SK-N-SH treated with all-trans-retinoic acid at 6 μM for 48 hours (cell line): ENCODE data around the gene PPM1H.

ENCODE experiments used
- ATAC-seq: fragments of 200-7000 bp; cut with Tn5 transposase; 3 replicates; pipeline ENCODE4 v1.9.1; 2020; ENCODE audit warnings: mild to moderate bottlenecking, moderate library complexity
- ARNTL ChIP-seq: fragments of 450-650 bp; formaldehyde crosslinking; IDR thresholded peaks from 2 replicates; pipeline ENCODE4 v1.5.0; 2020; ENCODE audit warnings: low read depth, mild to moderate bottlenecking, moderate library complexity, borderline replicate concordance
- BACH2 ChIP-seq: fragments of 250-450 bp; sonication (Bioruptor Pico); IDR thresholded peaks from 2 replicates; pipeline ENCODE4 v1.9.0; 2021; ENCODE audit warnings: mild to moderate bottlenecking, borderline replicate concordance
- CREB5 ChIP-seq: fragments of 250-450 bp; sonication (Bioruptor Pico); IDR thresholded peaks from 2 replicates; pipeline ENCODE4 v1.5.1; 2020; ENCODE audit warnings: low read depth, mild to moderate bottlenecking, moderate library complexity
- CSDC2 ChIP-seq: fragments of 250-450 bp; sonication (Bioruptor Pico); IDR thresholded peaks from 2 replicates; pipeline ENCODE4 v1.5.0; 2020; ENCODE audit warnings: mild to moderate bottlenecking, moderate library complexity
- CSRNP3 ChIP-seq: fragments of 250-450 bp; sonication (Bioruptor Pico); IDR thresholded peaks from 2 replicates; pipeline ENCODE4 v1.5.1; 2021; ENCODE audit warnings: mild to moderate bottlenecking, moderate library complexity
- ESRRG ChIP-seq: fragments of 250-450 bp; sonication (Bioruptor Pico); IDR thresholded peaks from 2 replicates; pipeline ENCODE4 v1.6.1; 2021; ENCODE audit warnings: mild to moderate bottlenecking
- GLIS3 ChIP-seq: fragments of 250-450 bp; sonication (Bioruptor Pico); IDR thresholded peaks from 2 replicates; pipeline ENCODE4 v1.5.0; 2020; ENCODE audit warnings: mild to moderate bottlenecking, moderate library complexity
- ISL1 ChIP-seq: fragments of 250-450 bp; sonication (Bioruptor Pico); IDR thresholded peaks from 2 replicates; pipeline ENCODE4 v2.1.2; 2022; ENCODE audit warnings: mild to moderate bottlenecking, moderate library complexity
- OSR1 ChIP-seq: fragments of 250-450 bp; sonication (Bioruptor Pico); IDR thresholded peaks from 2 replicates; pipeline ENCODE4 v1.8.0; 2022; ENCODE audit warnings: moderate library complexity, mild to moderate bottlenecking, inconsistent platforms
- PATZ1 ChIP-seq: fragments of 250-450 bp; sonication (Bioruptor Pico); IDR thresholded peaks from 2 replicates; pipeline ENCODE4 v1.8.0; 2020; ENCODE audit warnings: mild to moderate bottlenecking, moderate library complexity, borderline replicate concordance
- POU6F1 ChIP-seq: fragments of 250-450 bp; sonication (Bioruptor Pico); IDR thresholded peaks from 2 replicates; pipeline ENCODE4 v1.8.0; 2021; ENCODE audit warnings: low read depth, mild to moderate bottlenecking, moderate library complexity, borderline replicate concordance
- PPARA ChIP-seq: fragments of 250-450 bp; sonication (Bioruptor Pico); IDR thresholded peaks from 2 replicates; pipeline ENCODE4 v1.5.0; 2020; ENCODE audit warnings: mild to moderate bottlenecking, borderline replicate concordance
- RARB ChIP-seq: fragments of 250-450 bp; sonication (Bioruptor Pico); IDR thresholded peaks from 2 replicates; pipeline ENCODE4 v1.8.0; 2021; ENCODE audit warnings: mild to moderate bottlenecking, moderate library complexity
- SNAI2 ChIP-seq: fragments of 250-450 bp; sonication (Bioruptor Pico); IDR thresholded peaks from 2 replicates; pipeline ENCODE4 v1.5.0; 2020; ENCODE audit warnings: mild to moderate bottlenecking, moderate library complexity
- TCF4 ChIP-seq: fragments of 250-450 bp; sonication (Bioruptor Pico); IDR thresholded peaks from 2 replicates; pipeline ENCODE4 v1.8.0; 2021; ENCODE audit warnings: mild to moderate bottlenecking, moderate library complexity, borderline replicate concordance
- TOX ChIP-seq: fragments of 250-450 bp; sonication (Bioruptor Pico); IDR thresholded peaks from 2 replicates; pipeline ENCODE4 v1.8.0; 2021; ENCODE audit warnings: mild to moderate bottlenecking, moderate library complexity, borderline replicate concordance
- TSHZ2 ChIP-seq: fragments of 250-450 bp; sonication (Bioruptor Pico); IDR thresholded peaks from 2 replicates; pipeline ENCODE4 v1.5.0; 2020; ENCODE audit warnings: mild to moderate bottlenecking, moderate library complexity
- ZC3H10 ChIP-seq: fragments of 250-450 bp; sonication (Bioruptor Pico); IDR thresholded peaks from 2 replicates; pipeline ENCODE4 v1.5.1; 2021; ENCODE audit warnings: mild to moderate bottlenecking, moderate library complexity
- ZFP3 ChIP-seq: fragments of 250-450 bp; sonication (Bioruptor Pico); IDR thresholded peaks from 2 replicates; pipeline ENCODE4 v1.5.0; 2020; ENCODE audit warnings: mild to moderate bottlenecking, moderate library complexity
- ZFP30 ChIP-seq: fragments of 450-650 bp; formaldehyde crosslinking; IDR thresholded peaks from 2 replicates; pipeline ENCODE4 v1.5.0; 2022; ENCODE audit warnings: mild to moderate bottlenecking, moderate library complexity
- ZNF565 ChIP-seq: fragments of 450-650 bp; formaldehyde crosslinking; conservative IDR thresholded peaks from 2 replicates; pipeline ENCODE4 v1.5.0; 2020; ENCODE audit warnings: low read depth, mild to moderate bottlenecking, moderate library complexity
- ZNF70 ChIP-seq: fragments of 450-650 bp; formaldehyde crosslinking; IDR thresholded peaks from 2 replicates; pipeline ENCODE4 v1.5.0; 2020; ENCODE audit warnings: mild to moderate bottlenecking, moderate library complexity
- ZNF8 ChIP-seq: fragments of 450-650 bp; formaldehyde crosslinking; IDR thresholded peaks from 2 replicates; pipeline ENCODE4 v1.5.0; 2020; ENCODE audit warnings: mild to moderate bottlenecking, moderate library complexity

PPM1H gene

GRCh38 chr12:62676521-62677307, 258.2 kb downstream of the PPM1H start:
- TF ChIP-seq PPARA (CRISPR knock-in tag) (no peak), CSDC2 (CRISPR knock-in tag) (no peak), TCF4 (CRISPR knock-in tag) (no peak), SNAI2 (no peak), ARNTL (no peak), ZNF8 (no peak), BACH2 (CRISPR knock-in tag) (no peak), ESRRG (CRISPR knock-in tag) (no peak), ZFP3 (no peak), ISL1 (CRISPR knock-in tag) (no peak), TSHZ2 (CRISPR knock-in tag) (no peak), CSRNP3 (CRISPR knock-in tag) (no peak), POU6F1 (CRISPR knock-in tag) (no peak), GLIS3 (CRISPR knock-in tag) (no peak), OSR1 (CRISPR knock-in tag) (no peak), TOX (CRISPR knock-in tag) (no peak), ZFP30 (no peak), CREB5 (CRISPR knock-in tag) (no peak), RARB (CRISPR knock-in tag) (no peak), ZC3H10 (CRISPR knock-in tag) (no peak)
- no peak for ATAC-seq

- no peak for ATAC-seq
- no peak for TF ChIP-seq ARNTL
- TF ChIP-seq ISL1 (CRISPR knock-in tag), result no peak
- TF ChIP-seq BACH2 (CRISPR knock-in tag), result no peak
- TF ChIP-seq TCF4 (CRISPR knock-in tag), result no peak
- TF ChIP-seq POU6F1 (CRISPR knock-in tag), result no peak
- no peak for TF ChIP-seq SNAI2
- TF ChIP-seq ZFP3, result no peak
- no peak for TF ChIP-seq ESRRG (CRISPR knock-in tag)
- no peak for TF ChIP-seq TOX (CRISPR knock-in tag)
- TF ChIP-seq PATZ1 (CRISPR knock-in tag), result no peak
- TF ChIP-seq ZNF70 (CRISPR knock-in tag), result no peak
- no peak for TF ChIP-seq OSR1 (CRISPR knock-in tag)
- TF ChIP-seq ZNF565 (CRISPR knock-in tag), result no peak
These were observed 261.7 kb downstream of the PPM1H start for GRCh38 chr12:62673028-62673815.
